GM12872 (cell line): ENCODE results near the gene KLHL8.

Source experiments
- TF ChIP-seq, protein P1 (sequence below): IDR thresholded peaks from 3 replicates; pipeline ENCODE4 v1.5.1; 2011; ENCODE audit warnings: low read depth, mild to moderate bottlenecking, low read length, moderate library complexity; ENCODE audit not compliant: insufficient read depth

KLHL8 gene

GRCh38 chr4:87229979-87230378 is 9.6 kb upstream of the KLHL8 start:
- TF ChIP-seq, protein P1, sequence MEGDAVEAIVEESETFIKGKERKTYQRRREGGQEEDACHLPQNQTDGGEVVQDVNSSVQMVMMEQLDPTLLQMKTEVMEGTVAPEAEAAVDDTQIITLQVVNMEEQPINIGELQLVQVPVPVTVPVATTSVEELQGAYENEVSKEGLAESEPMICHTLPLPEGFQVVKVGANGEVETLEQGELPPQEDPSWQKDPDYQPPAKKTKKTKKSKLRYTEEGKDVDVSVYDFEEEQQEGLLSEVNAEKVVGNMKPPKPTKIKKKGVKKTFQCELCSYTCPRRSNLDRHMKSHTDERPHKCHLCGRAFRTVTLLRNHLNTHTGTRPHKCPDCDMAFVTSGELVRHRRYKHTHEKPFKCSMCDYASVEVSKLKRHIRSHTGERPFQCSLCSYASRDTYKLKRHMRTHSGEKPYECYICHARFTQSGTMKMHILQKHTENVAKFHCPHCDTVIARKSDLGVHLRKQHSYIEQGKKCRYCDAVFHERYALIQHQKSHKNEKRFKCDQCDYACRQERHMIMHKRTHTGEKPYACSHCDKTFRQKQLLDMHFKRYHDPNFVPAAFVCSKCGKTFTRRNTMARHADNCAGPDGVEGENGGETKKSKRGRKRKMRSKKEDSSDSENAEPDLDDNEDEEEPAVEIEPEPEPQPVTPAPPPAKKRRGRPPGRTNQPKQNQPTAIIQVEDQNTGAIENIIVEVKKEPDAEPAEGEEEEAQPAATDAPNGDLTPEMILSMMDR, result no peak

GRCh38 chr4:87228262-87228860 is 7.9 kb upstream of the KLHL8 start:
- TF ChIP-seq, protein P1, result no peak

GRCh38 chr4:87227751-87228151 is 7.3 kb upstream of the KLHL8 start:
- TF ChIP-seq, protein P1, result no peak

- TF ChIP-seq, protein P1, result no peak
Observed at GRCh38 chr4:87225936-87226335, 5.5 kb upstream of the KLHL8 start.

GRCh38 chr4:87224141-87224923 is 3.9 kb upstream of the KLHL8 start:
- TF ChIP-seq, protein P1, result no peak

DNA sequence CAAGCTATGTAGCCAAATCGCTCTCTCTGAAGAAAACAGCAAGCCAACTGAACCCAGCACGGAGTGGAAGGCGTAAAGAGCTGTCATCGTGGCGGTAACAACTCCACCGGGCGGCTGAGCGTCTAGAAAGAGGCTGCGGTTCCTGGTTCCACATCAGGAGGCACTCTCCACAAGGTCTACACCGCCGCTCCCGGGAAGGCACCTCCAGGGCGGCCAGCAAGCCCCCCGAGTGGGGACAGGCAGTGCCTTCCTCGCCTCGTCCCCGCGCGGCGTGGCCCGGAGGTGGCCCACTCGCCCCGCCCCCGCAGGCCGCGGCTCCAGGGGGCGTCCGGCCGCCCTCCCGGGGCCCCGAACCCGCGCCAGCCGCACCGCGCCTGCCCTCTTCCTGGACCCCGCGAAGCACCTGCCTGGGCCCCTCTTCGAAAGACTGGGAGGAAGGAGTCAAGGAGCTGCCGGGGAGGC is 755 bp downstream of the KLHL8 start:
- TF ChIP-seq, protein P1, result peak; percentile 45; the same call in 2 of the 3 replicates

DNA sequence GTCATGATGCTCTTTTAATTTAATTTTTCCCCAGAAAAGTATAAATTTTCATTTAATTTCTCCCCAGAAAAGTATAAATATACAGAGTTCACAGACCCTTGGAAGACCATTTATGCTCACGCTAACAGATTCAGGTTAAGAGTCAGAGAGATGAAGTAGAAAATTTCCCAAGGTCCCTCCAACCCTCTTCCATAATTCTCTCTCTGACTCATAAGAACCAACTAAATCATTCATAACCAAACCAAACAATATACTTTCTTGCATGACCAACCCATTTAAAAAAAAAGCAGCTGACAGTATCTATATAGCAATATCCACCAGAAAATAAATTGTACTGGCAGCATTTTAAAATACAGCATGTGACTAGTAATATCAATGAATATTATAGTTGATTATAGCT is 3.9 kb downstream of the KLHL8 start:
- TF ChIP-seq, protein P1, result no peak
